AG04450 (cell line): ENCODE data around the gene NECTIN1. TPM values are rescaled to one million over a fixed set of nuclear protein-coding genes. Genes with fewer than 3 reads are reported as not detected.

Experiments used
- CTCF ChIA-PET: fragments of 300-600, 350-600 bp; formaldehyde crosslinking; extraction: SDS; loops from one replicate; lab custom pipeline; 2022; ENCODE audit warnings: antibody characterized with exemption, inconsistent platforms; lab: Charles Lee
- POLR2A ChIA-PET: fragments of 350-600 bp; formaldehyde crosslinking; extraction: SDS; loops from one replicate; lab custom pipeline; 2021; ENCODE audit warnings: antibody characterized with exemption, inconsistent platforms; lab: Yijun Ruan, JAX
- DNase-seq: peaks from one replicate; pipeline ENCODE4 v3.0.0-alpha.2; 2011; ENCODE audit warnings: low read depth, low spot score
- H3K27ac ChIP-seq: one replicate; pipeline ENCODE4 v1.5.1; 2012; ENCODE audit warnings: low read depth, low read length, control low read depth
- H3K27me3 ChIP-seq: one replicate; pipeline ENCODE4 v1.6.0; 2012; ENCODE audit warnings: low read length; ENCODE audit not compliant: control insufficient read depth, insufficient read depth
- H3K4me3 ChIP-seq: 2 replicates; pipeline ENCODE4 v1.5.1; 2011; ENCODE audit warnings: mild to moderate bottlenecking, low read depth, low read length, control low read depth
- H3K9me3 ChIP-seq: 2 replicates; pipeline ENCODE4 v1.5.1; 2012; ENCODE audit warnings: low read length; ENCODE audit not compliant: control insufficient read depth, insufficient read depth
- CTCF ChIP-seq: IDR thresholded peaks from 2 replicates; pipeline ENCODE4 v1.5.1; 2011; ENCODE audit warnings: low read depth, low read length, control low read depth, inconsistent platforms
- polyA plus RNA-seq: library from polyadenylated mRNA; depleted of rRNA; stranded (reverse); fragments of >200 nt; gene quantifications from 2 replicates; pipeline ENCODE4 v1.2.3, GENCODE V29; 2011

Gene NECTIN1
- polyA plus RNA-seq, 1 experiment: 2.8 TPM

GRCh38 chr11:119626197-119626841 is 102.7 kb downstream of the NECTIN1 start:
- CTCF ChIA-PET: interaction anchor here (0.7 kb wide), 1 partner anchor 103 kb away, joined by 3 read pairs; no protein-coding TSS in a partner anchor
- POLR2A ChIA-PET: no interaction called here
- Histone ChIP-seq H3K27ac (no peak overlapping the region), H3K9me3 (no peaks in the 10 kb centered on the region; the same call in 1 of the 2 replicates), H3K4me3 (no peak overlapping the region), H3K27me3 (peaks cover 45% of the 10 kb centered on the region)
- no peak for DNase-seq
- TF ChIP-seq CTCF: no peak

GRCh38 chr11:119625206-119625978 is 103.6 kb downstream of the NECTIN1 start:
- no peak for TF ChIP-seq CTCF
- no peak for DNase-seq
- Histone ChIP-seq H3K4me3 (no peak overlapping the region), H3K27ac (no peak overlapping the region), H3K27me3 (peaks cover 47% of the 10 kb centered on the region), H3K9me3 (no peaks in the 10 kb centered on the region; the same call in 1 of the 2 replicates)
- POLR2A ChIA-PET: no interaction called here
- CTCF ChIA-PET: interaction anchor here (0.7 to 1.2 kb wide), 5 partner anchors 9 to 104 kb away, joined by 3 read pairs; no protein-coding TSS in a partner anchor

GRCh38 chr11:119624629-119625028 is 104.4 kb downstream of the NECTIN1 start:
- CTCF ChIA-PET: interaction anchor here (0.6 to 1.2 kb wide), 7 partner anchors 9 to 679 kb away, joined by 3 to 7 read pairs (median 3); no protein-coding TSS in a partner anchor
- Histone ChIP-seq H3K4me3 (no peak overlapping the region), H3K9me3 (no peaks in the 10 kb centered on the region; the same call in 1 of the 2 replicates), H3K27ac (no peak overlapping the region), H3K27me3 (peaks cover 50% of the 10 kb centered on the region)
- no peak for DNase-seq
- TF ChIP-seq CTCF: peak; percentile 16; the same call in 1 of the 2 replicates
- POLR2A ChIA-PET: no interaction called here

GRCh38 chr11:119624102-119624615 is 104.8 kb downstream of the NECTIN1 start:
- peak; percentile 46 for TF ChIP-seq CTCF
- no peaks in the 10 kb centered on the region; the same call in 1 of the 2 replicates for H3K9me3 ChIP-seq
- H3K27ac ChIP-seq: no peak overlapping the region
- no peak overlapping the region for H3K4me3 ChIP-seq
- POLR2A ChIA-PET: no interaction called here
- CTCF ChIA-PET: interaction anchor here (0.5 to 1.2 kb wide), 8 partner anchors 9 to 680 kb away, joined by 3 to 7 read pairs (median 3); no protein-coding TSS in a partner anchor
- peaks cover 46% of the 10 kb centered on the region for H3K27me3 ChIP-seq
- no peak for DNase-seq
